ENCODE measurements around the gene THEMIS2. TPM values are rescaled to one million over a fixed set of nuclear protein-coding genes. Genes with fewer than 3 reads are reported as not detected.
A peak's percentile ranks its signal among the peaks of the same experiment; 100 is the strongest.

The THEMIS2 gene
- total and polyA plus RNA-seq, 9 of the 15 experiments (the other 6 are each of a cell fraction or from before 2014, with no cell fraction given), result 2.3 to 12.7 (median 8.0) TPM

- TF ChIP-seq TAF7 (tag; IDR thresholded peaks at IDR 0.05), result no peak
- no peak for TF ChIP-seq CC2D1A (IDR thresholded peaks at IDR 0.05)
- TF ChIP-seq KDM1A (IDR thresholded peaks at IDR 0.05), result peak; percentile 70 to 87
- TF ChIP-seq ZNF668 (CRISPR knock-in tag; IDR thresholded peaks at IDR 0.05), result no peak
- TF ChIP-seq ATF3 (IDR thresholded peaks at IDR 0.05), result no peak
- TF ChIP-seq ATF3 (CRISPR knock-in tag; conservative IDR thresholded peaks at IDR 0.05), result no peak
- peak; percentile 75 for TF ChIP-seq ADNP (tag; IDR thresholded peaks at IDR 0.05)
- no peak for TF ChIP-seq GATAD2B (IDR thresholded peaks at IDR 0.05; ENCODE audit: borderline replicate concordance)
- TF ChIP-seq CBX1 (IDR thresholded peaks at IDR 0.05; ENCODE audit: low read depth), result no peak
- no peak for TF ChIP-seq ZNF384 (IDR thresholded peaks at IDR 0.05; ENCODE audit: low read depth, low read length)
- peak; percentile 77 for TF ChIP-seq SMARCA5 (IDR thresholded peaks at IDR 0.05)
- TF ChIP-seq PHF8 (IDR thresholded peaks at IDR 0.05; ENCODE audit: borderline replicate concordance, low read length), result no peak
- peak; percentile 37; the same call in 1 of the 2 replicates for TF ChIP-seq HDAC2 (IDR thresholded peaks at IDR 0.05)
- no peak for TF ChIP-seq TRIM25 (IDR thresholded peaks at IDR 0.05; ENCODE audit: borderline replicate concordance)
- no peak for TF ChIP-seq ZFP1 (CRISPR knock-in tag; IDR thresholded peaks at IDR 0.05)
- TF ChIP-seq CCAR2 (IDR thresholded peaks at IDR 0.05; ENCODE audit: low read depth, low read length), result no peak
- peak; percentile 94 for TF ChIP-seq BCOR (IDR thresholded peaks at IDR 0.05)
- no peak for TF ChIP-seq CBFB (CRISPR knock-in tag; IDR thresholded peaks at IDR 0.05)
- no peak for TF ChIP-seq HNRNPH1 (optimal IDR thresholded peaks at IDR 0.05; ENCODE audit: low read depth, low read length)
- TF ChIP-seq NFYB (IDR thresholded peaks at IDR 0.05; ENCODE audit: extremely low read depth, insufficient read length), result no peak
- TF ChIP-seq CREM (IDR thresholded peaks at IDR 0.05; ENCODE audit: low read depth), result no peak
- TF ChIP-seq CUX1 (CRISPR knock-in tag; IDR thresholded peaks at IDR 0.05), result no peak
- TF ChIP-seq RBM15 (IDR thresholded peaks at IDR 0.05; ENCODE audit: insufficient read depth, low read length), result no peak
- TF ChIP-seq NFIX (CRISPR knock-in tag; IDR thresholded peaks at IDR 0.05; ENCODE audit: low read depth), result no peak
- TF ChIP-seq RBM22 (IDR thresholded peaks at IDR 0.05; ENCODE audit: low read depth, low read length, poor library complexity, severe bottlenecking), result no peak
- TF ChIP-seq SMAD3 (CRISPR knock-in tag; conservative IDR thresholded peaks at IDR 0.05), result no peak
These were observed 17.3 kb upstream of the THEMIS2 start (continued) for GRCh38 chr1:27855085-27855484.
